HEK293 (cell line): ENCODE data around the gene STPG2.

Experiments
- CTCF ChIA-PET: fragments of 350-600 bp; formaldehyde crosslinking; extraction: SDS; loops from one replicate; lab custom pipeline; 2021; ENCODE audit warnings: antibody characterized with exemption; lab: Yijun Ruan, JAX
- POLR2A ChIA-PET: fragments of 300-600 bp; formaldehyde crosslinking; extraction: SDS; loops from one replicate; lab custom pipeline; 2020; ENCODE audit warnings: antibody characterized with exemption, inconsistent platforms; lab: Yijun Ruan, JAX
- H3K27ac ChIP-seq: fragments of 200-500 bp; sonication (Bioruptor generic); 2 replicates; pipeline ENCODE4 v1.5.1; 2014; ENCODE audit warnings: low read depth, low read length, control low read depth, inconsistent platforms; ENCODE audit errors: extremely low read depth
- H3K36me3 ChIP-seq, 2 experiments: fragments of 200-500 bp in 1 of 2; sonication (Bioruptor generic) in 1 of 2; 1 replicate in 1 of 2; 2 replicates in 1 of 2; pipeline ENCODE4 v1.5.1; 2014 to 2017; ENCODE audit warnings: inconsistent platforms in 2 of 2, low read length in 2 of 2; ENCODE audit not compliant: control insufficient read depth in 2 of 2, insufficient read depth in 1 of 2
- H3K4me1 ChIP-seq: fragments of 200-500 bp; sonication (Bioruptor generic); 2 replicates; pipeline ENCODE4 v1.5.1; 2014; ENCODE audit warnings: mild to moderate bottlenecking, low read length, inconsistent platforms; ENCODE audit not compliant: control insufficient read depth, insufficient read depth
- H3K4me3 ChIP-seq: 2 replicates; pipeline ENCODE4 v1.5.1; 2011; ENCODE audit warnings: low read depth, mild to moderate bottlenecking, control low read depth, low read length, moderate library complexity
- H3K9me3 ChIP-seq: fragments of 200-500 bp; sonication (Bioruptor generic); 2 replicates; pipeline ENCODE4 v1.5.1; 2014; ENCODE audit warnings: low read depth, low read length, inconsistent platforms; ENCODE audit not compliant: control insufficient read depth, insufficient read depth
- KLF1 ChIP-seq: fragments of 450-650 bp; formaldehyde crosslinking; IDR thresholded peaks from 2 replicates; pipeline ENCODE4 v1.5.1; 2016; ENCODE audit warnings: missing biosample characterization, missing genetic modification characterization
- KLF17 ChIP-seq: fragments of 450-650 bp; formaldehyde crosslinking; IDR thresholded peaks from 2 replicates; pipeline ENCODE4 v1.5.1; 2016; ENCODE audit warnings: missing biosample characterization, missing genetic modification characterization
- OVOL3 ChIP-seq: fragments of 450-650 bp; formaldehyde crosslinking; IDR thresholded peaks from 2 replicates; pipeline ENCODE4 v1.5.1; 2016; ENCODE audit warnings: missing biosample characterization, missing genetic modification characterization
- PRDM4 ChIP-seq: fragments of 450-650 bp; formaldehyde crosslinking; IDR thresholded peaks from 2 replicates; pipeline ENCODE4 v1.5.1; 2017; ENCODE audit warnings: missing biosample characterization, missing genetic modification characterization
- ZBTB48 ChIP-seq: fragments of 450-650 bp; formaldehyde crosslinking; IDR thresholded peaks from 2 replicates; pipeline ENCODE4 v1.5.1; 2016; ENCODE audit warnings: missing biosample characterization, missing genetic modification characterization
- ZBTB6 ChIP-seq: fragments of 450-650 bp; formaldehyde crosslinking; IDR thresholded peaks from 2 replicates; pipeline ENCODE4 v1.5.1; 2017; ENCODE audit warnings: missing biosample characterization, missing genetic modification characterization
- ZIC2 ChIP-seq: fragments of 450-650 bp; formaldehyde crosslinking; IDR thresholded peaks from 2 replicates; pipeline ENCODE4 v1.5.1; 2016; ENCODE audit warnings: missing biosample characterization, missing genetic modification characterization
- ZNF140 ChIP-seq: fragments of 450-650 bp; formaldehyde crosslinking; IDR thresholded peaks from 2 replicates; pipeline ENCODE4 v1.5.1; 2016; ENCODE audit warnings: missing biosample characterization, missing genetic modification characterization
- ZNF19 ChIP-seq: fragments of 450-650 bp; formaldehyde crosslinking; IDR thresholded peaks from 2 replicates; pipeline ENCODE4; 2016; ENCODE audit warnings: missing biosample characterization, missing genetic modification characterization, low read depth
- ZNF366 ChIP-seq: fragments of 450-650 bp; formaldehyde crosslinking; conservative IDR thresholded peaks from 2 replicates; pipeline ENCODE4 v1.5.1; 2016; ENCODE audit warnings: missing biosample characterization, missing genetic modification characterization
- ZNF416 ChIP-seq: fragments of 450-650 bp; formaldehyde crosslinking; IDR thresholded peaks from 2 replicates; pipeline ENCODE4 v1.5.1; 2016; ENCODE audit warnings: missing biosample characterization, missing genetic modification characterization
- ZNF518A ChIP-seq: fragments of 450-650 bp; formaldehyde crosslinking; conservative IDR thresholded peaks from 2 replicates; pipeline ENCODE4 v1.5.1; 2016; ENCODE audit warnings: low read depth, missing biosample characterization, missing genetic modification characterization
- ZNF561 ChIP-seq: fragments of 450-650 bp; IDR thresholded peaks from 2 replicates; pipeline ENCODE4 v1.5.1; 2018; ENCODE audit warnings: missing biosample characterization, missing genetic modification characterization, borderline replicate concordance
- ZNF626 ChIP-seq: fragments of 450-650 bp; sonication (Bioruptor Pico); formaldehyde crosslinking; IDR thresholded peaks from 2 replicates; pipeline ENCODE4 v1.5.1; 2018; ENCODE audit warnings: missing biosample characterization, missing genetic modification characterization, inconsistent platforms
- ZNF654 ChIP-seq: fragments of 450-650 bp; formaldehyde crosslinking; IDR thresholded peaks from 2 replicates; pipeline ENCODE4 v1.5.1; 2016; ENCODE audit warnings: low read depth, missing biosample characterization, missing genetic modification characterization
- ZSCAN4 ChIP-seq: fragments of 450-650 bp; formaldehyde crosslinking; IDR thresholded peaks from 2 replicates; pipeline ENCODE4 v1.5.1; 2017; ENCODE audit warnings: missing biosample characterization, missing genetic modification characterization
- ZSCAN5A ChIP-seq: fragments of 450-650 bp; formaldehyde crosslinking; IDR thresholded peaks from 2 replicates; pipeline ENCODE4 v1.5.1; 2016; ENCODE audit warnings: missing biosample characterization, missing genetic modification characterization

The STPG2 gene

GRCh38 chr4:98170035-98170434, 26.8 kb upstream of the STPG2 start (continued):
- TF ChIP-seq PRDM4 (tag by site-specific recombination) = no peak

GRCh38 chr4:98166731-98167041, 23.4 kb upstream of the STPG2 start:
- POLR2A ChIA-PET = no interaction called here
- Histone ChIP-seq H3K36me3 (no peaks in the 10 kb centered on the region), H3K4me1 (no peaks in the 10 kb centered on the region), H3K4me3 (no peak overlapping the region), H3K9me3 (no peaks in the 10 kb centered on the region), H3K27ac (no peak overlapping the region)
- CTCF ChIA-PET = no interaction called here
- TF ChIP-seq ZNF19 (tag by site-specific recombination) (no peak), ZSCAN4 (tag by site-specific recombination) (no peak), ZNF416 (no peak), ZNF366 (tag by site-specific recombination) (no peak), ZNF140 (tag by site-specific recombination) (no peak), ZNF654 (tag by site-specific recombination) (no peak), ZNF561 (tag by site-specific recombination) (no peak)

GRCh38 chr4:98166025-98166730, 22.9 kb upstream of the STPG2 start:
- Histone ChIP-seq H3K4me3 (no peak overlapping the region), H3K9me3 (no peaks in the 10 kb centered on the region), H3K4me1 (no peaks in the 10 kb centered on the region), H3K36me3 (no peaks in the 10 kb centered on the region), H3K27ac (no peak overlapping the region)
- no peak for TF ChIP-seq ZIC2 (tag by site-specific recombination)
- TF ChIP-seq KLF1 (tag by site-specific recombination) = no peak
- no peak for TF ChIP-seq OVOL3 (tag by site-specific recombination)
- no peak for TF ChIP-seq KLF17 (tag by site-specific recombination)
- TF ChIP-seq ZBTB48 (tag by site-specific recombination) = no peak
- no peak for TF ChIP-seq ZNF626 (tag by site-specific recombination)
- TF ChIP-seq ZSCAN5A (tag by site-specific recombination) = no peak
- no peak for TF ChIP-seq ZBTB6 (tag by site-specific recombination)
- TF ChIP-seq ZSCAN4 (tag by site-specific recombination) = no peak
- TF ChIP-seq ZNF518A = no peak
- ChIA-PET POLR2A (no interaction called here), CTCF (no interaction called here)
